NCI-H1694 (cell line): ENCODE results near the gene PRXL2B.
A peak's percentile ranks its signal among the peaks of the same experiment; 100 is the strongest.
"Not testable (repeated sequence)": the region's sequence is repeated elsewhere in the genome, so short reads cannot be mapped to it uniquely, and the experiment has no call there.

Experiments
- DNase-seq: peaks from one replicate; lab custom pipeline; 2025; lab: John Stamatoyannopoulos, UW

Gene PRXL2B

GRCh38 chr1:2586154-2587070, at the start of gene PRXL2B:
Gene PRXL2B (plus strand): TSS chr1:2586777. CDS start chr1:2586886, 109 bp downstream.
- DNase-seq = peak; percentile 91

- no peak for DNase-seq
Measured at GRCh38 chr1:2537784-2538115, 48.8 kb upstream of the PRXL2B start.

GRCh38 chr1:2538376-2538775, 48.2 kb upstream of the PRXL2B start:
- no peak for DNase-seq

- no peak for DNase-seq
Measured at GRCh38 chr1:2538872-2539271, 47.7 kb upstream of the PRXL2B start.

GRCh38 chr1:2539312-2539907, 47.2 kb upstream of the PRXL2B start:
- DNase-seq = no peak

- DNase-seq = peak; percentile 20
Measured at GRCh38 chr1:2540816-2541492, 45.6 kb upstream of the PRXL2B start.

- no peak for DNase-seq
Measured at GRCh38 chr1:2541619-2542245, 44.8 kb upstream of the PRXL2B start.

- no peak for DNase-seq
Measured at GRCh38 chr1:2542246-2542915, 44.2 kb upstream of the PRXL2B start.

- DNase-seq = peak; percentile 39
Measured at GRCh38 chr1:2543543-2544092, 43.0 kb upstream of the PRXL2B start.

- no peak for DNase-seq
Measured at GRCh38 chr1:2544093-2544874, 42.3 kb upstream of the PRXL2B start.

GRCh38 chr1:2544875-2545640, 41.5 kb upstream of the PRXL2B start:
- DNase-seq = no peak

GRCh38 chr1:2545754-2546514, 40.6 kb upstream of the PRXL2B start:
- peak; percentile 63 for DNase-seq

- peak; percentile 71 for DNase-seq
Measured at GRCh38 chr1:2546515-2547209, 39.9 kb upstream of the PRXL2B start.

- DNase-seq = no peak
Measured at GRCh38 chr1:2547210-2548067, 39.1 kb upstream of the PRXL2B start.

GRCh38 chr1:2548068-2548589, 38.4 kb upstream of the PRXL2B start:
- DNase-seq = peak; percentile 30

GRCh38 chr1:2549367-2550029, 37.1 kb upstream of the PRXL2B start:
- DNase-seq = not testable (repeated sequence)
